ENCODE measurements around the gene ARHGEF4. TPM values are rescaled to one million over a fixed set of nuclear protein-coding genes. Genes with fewer than 3 reads are reported as not detected.

The ARHGEF4 gene
- total and polyA plus RNA-seq, 11 donors = 0.30 to 5.5 (median 3.8) TPM

GRCh38 chr2:130834091-130834930 is 2.4 kb upstream of the ARHGEF4 start:
- no peak for ATAC-seq
- Histone ChIP-seq H3K4me3 (no peak overlapping the region), H3K27ac (no peak overlapping the region), H3K9me3 (no peaks in the 10 kb centered on the region), H3K27me3 (peaks cover 17 to 68% (median 36%) of the 10 kb centered on the region in 9 donors), H3K36me3 (no peaks in the 10 kb centered on the region), H3K4me1 (peaks cover 0 to 14% (median 0%) of the 10 kb centered on the region in 12 donors)
- intact Hi-C loops (cut with DNase I) = no loop called here
- TF ChIP-seq CTCF (IDR thresholded peaks at IDR 0.05) (no peak), POLR2A (IDR thresholded peaks at IDR 0.05) (no peak)
- DNase-seq = peak in 1 of 5 donors; percentile 28
- 63 to 68% (median 66%) methylated on average over 16 to 18 of the region's 18 CpGs for WGBS, 4 donors

GRCh38 chr2:130834931-130835765 is 1.6 kb upstream of the ARHGEF4 start:
- peak in 1 of 5 donors; percentile 39 for DNase-seq
- no peak for ATAC-seq
- no peak for TF ChIP-seq CTCF (IDR thresholded peaks at IDR 0.05)
- TF ChIP-seq POLR2A (IDR thresholded peaks at IDR 0.05) = no peak
- no peaks in the 10 kb centered on the region for H3K36me3 ChIP-seq
- H3K4me1 ChIP-seq = peaks cover 0 to 14% (median 0%) of the 10 kb centered on the region in 12 donors
- intact Hi-C loops (cut with DNase I) = no loop called here
- 83 to 90% (median 86%) methylated on average over 18 of the region's 18 CpGs for WGBS, 4 donors
- no peak overlapping the region for H3K27ac ChIP-seq
- H3K27me3 ChIP-seq = peaks cover 17 to 68% (median 40%) of the 10 kb centered on the region in 9 donors
- H3K4me3 ChIP-seq = no peak overlapping the region
- no peaks in the 10 kb centered on the region for H3K9me3 ChIP-seq

- no peak overlapping the region for H3K27ac ChIP-seq
- 90 to 93% (median 93%) methylated on average over 7 of the region's 7 CpGs for WGBS, 4 donors
- H3K36me3 ChIP-seq = no peaks in the 10 kb centered on the region
- TF ChIP-seq POLR2A (IDR thresholded peaks at IDR 0.05) (no peak), CTCF (IDR thresholded peaks at IDR 0.05) (no peak)
- peaks cover 0 to 14% (median 0%) of the 10 kb centered on the region in 12 donors for H3K4me1 ChIP-seq
- intact Hi-C loops (cut with DNase I) = no loop called here
- peaks cover 17 to 70% (median 40%) of the 10 kb centered on the region in 9 donors for H3K27me3 ChIP-seq
- H3K9me3 ChIP-seq = no peaks in the 10 kb centered on the region
- DNase-seq (peak in 1 of 5 donors; percentile 45), ATAC-seq (no peak)
- H3K4me3 ChIP-seq = no peak overlapping the region
Measured at GRCh38 chr2:130835766-130836015, 1.0 kb upstream of the ARHGEF4 start.

Data from heart left ventricle (tissue), 16 donors.